Ishikawa (cell line): ENCODE results near the gene CHST9.

Source experiments
- CEBPB ChIP-seq: IDR thresholded peaks from 2 replicates; pipeline ENCODE4 v1.6.1; 2012
- CREB1 ChIP-seq: IDR thresholded peaks from 2 replicates; pipeline ENCODE4 v1.6.1; 2012; ENCODE audit warnings: low read depth
- EGR1 ChIP-seq: IDR thresholded peaks from 2 replicates; pipeline ENCODE4 v1.6.1; 2012
- EP300 ChIP-seq: IDR thresholded peaks from 2 replicates; pipeline ENCODE4 v1.6.1; 2012; ENCODE audit warnings: borderline replicate concordance
- FOXM1 ChIP-seq: IDR thresholded peaks from 2 replicates; pipeline ENCODE4 v1.6.1; 2012; ENCODE audit warnings: low read depth, borderline replicate concordance
- NFIC ChIP-seq: IDR thresholded peaks from 2 replicates; pipeline ENCODE4 v1.6.1; 2012
- RAD21 ChIP-seq: IDR thresholded peaks from 2 replicates; pipeline ENCODE4 v1.6.1; 2012; ENCODE audit warnings: low read depth
- TAF1 ChIP-seq: IDR thresholded peaks from 2 replicates; pipeline ENCODE4 v1.6.1; 2012; ENCODE audit warnings: low read depth, mild to moderate bottlenecking
- TCF12 ChIP-seq: IDR thresholded peaks from 2 replicates; pipeline ENCODE4 v1.6.1; 2012; ENCODE audit warnings: low read depth
- TEAD4 ChIP-seq: IDR thresholded peaks from 2 replicates; pipeline ENCODE4 v1.6.1; 2012
- YY1 ChIP-seq: IDR thresholded peaks from 2 replicates; pipeline ENCODE4 v1.6.1; 2012; ENCODE audit warnings: low read depth
- ZBTB7A ChIP-seq: IDR thresholded peaks from 2 replicates; pipeline ENCODE4 v1.6.1; 2012; ENCODE audit warnings: low read depth
- TF ChIP-seq, protein P1 (sequence below): IDR thresholded peaks from 2 replicates; pipeline ENCODE4 v1.6.1; 2012
- TF ChIP-seq, protein P2 (sequence below): IDR thresholded peaks from 2 replicates; pipeline ENCODE4 v1.6.1; 2012; ENCODE audit warnings: low read depth, mild to moderate bottlenecking
- TF ChIP-seq, protein P3 (sequence below): IDR thresholded peaks from 2 replicates; pipeline ENCODE4 v1.6.1; 2012

The CHST9 gene

DNA sequence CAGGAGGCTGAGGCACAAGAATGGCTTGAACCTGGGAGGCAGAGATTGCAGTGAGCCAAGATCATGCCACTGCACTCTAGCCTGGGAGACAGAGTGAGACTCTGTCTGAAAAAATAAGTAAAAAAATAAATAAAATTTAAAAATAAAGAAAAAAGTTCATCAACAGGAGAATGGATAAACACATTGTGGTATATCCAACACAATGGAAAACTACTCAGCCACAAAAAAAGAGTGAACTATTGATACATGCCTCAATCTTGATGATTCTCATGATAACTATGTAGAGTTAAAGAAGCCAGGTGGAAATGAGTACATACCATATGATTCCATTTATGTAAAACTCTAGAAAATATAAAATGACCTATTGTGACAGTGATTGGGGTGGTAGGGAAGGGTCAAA is 195.3 kb downstream of the CHST9 start:
- TF ChIP-seq, protein P1, sequence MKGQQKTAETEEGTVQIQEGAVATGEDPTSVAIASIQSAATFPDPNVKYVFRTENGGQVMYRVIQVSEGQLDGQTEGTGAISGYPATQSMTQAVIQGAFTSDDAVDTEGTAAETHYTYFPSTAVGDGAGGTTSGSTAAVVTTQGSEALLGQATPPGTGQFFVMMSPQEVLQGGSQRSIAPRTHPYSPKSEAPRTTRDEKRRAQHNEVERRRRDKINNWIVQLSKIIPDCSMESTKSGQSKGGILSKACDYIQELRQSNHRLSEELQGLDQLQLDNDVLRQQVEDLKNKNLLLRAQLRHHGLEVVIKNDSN: no peak
- TF ChIP-seq EP300 (no peak), TCF12 (no peak), YY1 (no peak), ZBTB7A (no peak), CEBPB (no peak), CREB1 (no peak), FOXM1 (no peak), EGR1 (no peak), TAF1 (no peak), TEAD4 (no peak), NFIC (no peak)
- TF ChIP-seq, protein P2, sequence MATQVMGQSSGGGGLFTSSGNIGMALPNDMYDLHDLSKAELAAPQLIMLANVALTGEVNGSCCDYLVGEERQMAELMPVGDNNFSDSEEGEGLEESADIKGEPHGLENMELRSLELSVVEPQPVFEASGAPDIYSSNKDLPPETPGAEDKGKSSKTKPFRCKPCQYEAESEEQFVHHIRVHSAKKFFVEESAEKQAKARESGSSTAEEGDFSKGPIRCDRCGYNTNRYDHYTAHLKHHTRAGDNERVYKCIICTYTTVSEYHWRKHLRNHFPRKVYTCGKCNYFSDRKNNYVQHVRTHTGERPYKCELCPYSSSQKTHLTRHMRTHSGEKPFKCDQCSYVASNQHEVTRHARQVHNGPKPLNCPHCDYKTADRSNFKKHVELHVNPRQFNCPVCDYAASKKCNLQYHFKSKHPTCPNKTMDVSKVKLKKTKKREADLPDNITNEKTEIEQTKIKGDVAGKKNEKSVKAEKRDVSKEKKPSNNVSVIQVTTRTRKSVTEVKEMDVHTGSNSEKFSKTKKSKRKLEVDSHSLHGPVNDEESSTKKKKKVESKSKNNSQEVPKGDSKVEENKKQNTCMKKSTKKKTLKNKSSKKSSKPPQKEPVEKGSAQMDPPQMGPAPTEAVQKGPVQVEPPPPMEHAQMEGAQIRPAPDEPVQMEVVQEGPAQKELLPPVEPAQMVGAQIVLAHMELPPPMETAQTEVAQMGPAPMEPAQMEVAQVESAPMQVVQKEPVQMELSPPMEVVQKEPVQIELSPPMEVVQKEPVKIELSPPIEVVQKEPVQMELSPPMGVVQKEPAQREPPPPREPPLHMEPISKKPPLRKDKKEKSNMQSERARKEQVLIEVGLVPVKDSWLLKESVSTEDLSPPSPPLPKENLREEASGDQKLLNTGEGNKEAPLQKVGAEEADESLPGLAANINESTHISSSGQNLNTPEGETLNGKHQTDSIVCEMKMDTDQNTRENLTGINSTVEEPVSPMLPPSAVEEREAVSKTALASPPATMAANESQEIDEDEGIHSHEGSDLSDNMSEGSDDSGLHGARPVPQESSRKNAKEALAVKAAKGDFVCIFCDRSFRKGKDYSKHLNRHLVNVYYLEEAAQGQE: no peak

DNA sequence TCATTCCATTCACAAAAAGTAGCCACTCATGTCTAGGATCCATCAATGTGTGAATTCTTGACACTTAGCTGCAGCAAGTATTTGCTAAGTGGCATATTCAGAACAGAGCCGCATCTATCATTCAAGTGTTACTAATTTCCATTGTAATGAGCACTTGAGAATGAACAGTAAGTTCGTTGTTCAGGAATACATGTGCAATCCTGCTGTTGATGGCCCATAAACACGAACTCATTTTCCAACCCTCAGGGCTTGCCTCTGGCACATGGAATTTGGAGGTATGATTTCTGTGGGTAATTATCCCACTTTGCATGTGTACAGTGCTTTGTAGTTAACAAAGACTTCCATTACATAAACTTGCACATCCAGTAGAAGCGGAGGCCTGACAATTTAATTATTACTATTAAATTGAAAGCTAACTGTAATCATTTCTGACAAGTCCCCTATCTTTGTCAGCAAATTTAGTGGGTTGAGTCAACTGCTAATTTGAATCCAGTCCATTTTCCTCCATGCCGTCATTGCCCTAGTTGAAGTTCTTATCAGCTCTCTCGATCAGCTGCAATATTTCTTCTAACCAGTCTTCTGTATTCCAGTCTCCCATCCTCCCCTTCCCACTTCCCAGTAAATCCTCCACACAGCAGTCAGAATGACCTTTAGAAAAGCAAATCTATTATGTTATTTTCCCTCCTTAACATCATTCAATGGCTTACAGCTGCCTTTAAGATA is 203.6 kb downstream of the CHST9 start:
- no peak for TF ChIP-seq EP300
- TF ChIP-seq TEAD4: no peak
- TF ChIP-seq NFIC: no peak
- TF ChIP-seq RAD21: no peak
- TF ChIP-seq TCF12: no peak

DNA sequence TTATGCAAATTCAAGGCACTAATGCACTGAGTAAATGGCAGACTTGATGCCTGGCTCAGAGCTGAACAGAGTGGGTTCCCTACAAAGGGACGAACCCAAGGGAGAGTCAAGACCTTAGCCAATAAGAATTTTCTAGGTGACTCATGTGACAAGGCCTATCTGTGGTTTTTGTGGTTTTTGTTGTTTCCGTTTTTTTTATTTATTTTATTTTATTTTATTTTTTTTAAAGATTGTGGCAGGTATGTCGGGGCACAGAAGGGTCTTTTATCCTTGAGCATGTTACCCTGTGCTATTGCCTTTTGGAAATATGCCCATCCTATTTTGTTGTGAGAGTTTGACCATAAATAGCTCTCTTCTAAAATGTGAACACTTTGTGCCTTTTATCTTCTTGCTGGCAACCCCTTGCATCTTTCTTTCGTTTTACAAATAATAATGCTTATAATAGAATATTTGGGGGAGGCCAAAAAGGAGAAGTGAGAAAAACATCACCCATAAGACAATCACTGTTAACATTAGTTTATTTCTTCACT is 206.2 kb downstream of the CHST9 start:
- TF ChIP-seq, protein P2: no peak
- TF ChIP-seq TAF1: no peak
- TF ChIP-seq YY1: no peak
- no peak for TF ChIP-seq EP300
- no peak for TF ChIP-seq CREB1
- TF ChIP-seq TEAD4: no peak
- no peak for TF ChIP-seq RAD21
- TF ChIP-seq, protein P3, sequence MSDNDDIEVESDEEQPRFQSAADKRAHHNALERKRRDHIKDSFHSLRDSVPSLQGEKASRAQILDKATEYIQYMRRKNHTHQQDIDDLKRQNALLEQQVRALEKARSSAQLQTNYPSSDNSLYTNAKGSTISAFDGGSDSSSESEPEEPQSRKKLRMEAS: no peak
- no peak for TF ChIP-seq EGR1
- TF ChIP-seq, protein P1: no peak
- TF ChIP-seq FOXM1: no peak
- TF ChIP-seq ZBTB7A: no peak
- TF ChIP-seq NFIC: no peak
- TF ChIP-seq CEBPB: no peak
- TF ChIP-seq TCF12: no peak

DNA sequence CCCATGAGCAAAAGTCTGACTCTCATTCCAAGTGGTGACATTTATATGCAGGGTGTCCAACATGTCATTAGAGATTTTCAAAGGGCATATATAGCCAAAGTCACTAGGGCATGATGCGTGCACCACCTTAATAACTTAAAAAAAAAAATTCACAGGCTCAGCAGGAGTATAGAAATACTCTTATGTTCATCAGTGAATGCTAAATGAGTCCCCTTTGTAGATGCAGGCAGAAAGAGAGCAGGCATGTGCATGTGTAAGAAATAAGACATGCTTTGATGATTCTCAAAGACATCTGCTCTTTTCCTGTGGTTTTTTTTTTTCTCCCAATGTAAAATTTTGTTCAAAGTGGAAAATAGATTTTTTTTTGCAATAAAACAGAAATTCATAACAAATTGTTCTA is 207.3 kb downstream of the CHST9 start:
- no peak for TF ChIP-seq RAD21
- TF ChIP-seq, protein P1: no peak
- TF ChIP-seq NFIC: no peak
- no peak for TF ChIP-seq FOXM1
- TF ChIP-seq TCF12: no peak
- TF ChIP-seq, protein P3: no peak
- TF ChIP-seq EP300: no peak
- TF ChIP-seq ZBTB7A: no peak
- TF ChIP-seq TAF1: no peak
- no peak for TF ChIP-seq CREB1
- TF ChIP-seq CEBPB: no peak
- TF ChIP-seq, protein P2: no peak
- no peak for TF ChIP-seq YY1
- no peak for TF ChIP-seq EGR1
- TF ChIP-seq TEAD4: no peak
